ENCODE results near the gene ESPL1. TPM values are rescaled to one million over a fixed set of nuclear protein-coding genes. Genes with fewer than 3 reads are reported as not detected.

ESPL1 gene
- total and polyA plus RNA-seq, 4 donors: 0.77 to 6.7 (median 1.5) TPM

- TF ChIP-seq, protein P1, sequence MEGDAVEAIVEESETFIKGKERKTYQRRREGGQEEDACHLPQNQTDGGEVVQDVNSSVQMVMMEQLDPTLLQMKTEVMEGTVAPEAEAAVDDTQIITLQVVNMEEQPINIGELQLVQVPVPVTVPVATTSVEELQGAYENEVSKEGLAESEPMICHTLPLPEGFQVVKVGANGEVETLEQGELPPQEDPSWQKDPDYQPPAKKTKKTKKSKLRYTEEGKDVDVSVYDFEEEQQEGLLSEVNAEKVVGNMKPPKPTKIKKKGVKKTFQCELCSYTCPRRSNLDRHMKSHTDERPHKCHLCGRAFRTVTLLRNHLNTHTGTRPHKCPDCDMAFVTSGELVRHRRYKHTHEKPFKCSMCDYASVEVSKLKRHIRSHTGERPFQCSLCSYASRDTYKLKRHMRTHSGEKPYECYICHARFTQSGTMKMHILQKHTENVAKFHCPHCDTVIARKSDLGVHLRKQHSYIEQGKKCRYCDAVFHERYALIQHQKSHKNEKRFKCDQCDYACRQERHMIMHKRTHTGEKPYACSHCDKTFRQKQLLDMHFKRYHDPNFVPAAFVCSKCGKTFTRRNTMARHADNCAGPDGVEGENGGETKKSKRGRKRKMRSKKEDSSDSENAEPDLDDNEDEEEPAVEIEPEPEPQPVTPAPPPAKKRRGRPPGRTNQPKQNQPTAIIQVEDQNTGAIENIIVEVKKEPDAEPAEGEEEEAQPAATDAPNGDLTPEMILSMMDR (IDR thresholded peaks at IDR 0.05; ENCODE audit: control extremely low read depth, extremely low read depth): no peak
- DNase-seq (peak in 1 of 3 donors; percentile 34), ATAC-seq (ENCODE audit: insufficient read depth, low FRiP score) (peak; percentile 3)
- Histone ChIP-seq H3K9ac (ENCODE audit: insufficient read depth in 1 of 2, low read length in 2 of 2) (peak overlapping the region; percentile 61 to 63), H3K9me3 (ENCODE audit: control insufficient read depth in 4 of 4, insufficient read depth in 3 of 4, low read length in 3 of 4) (no peaks in the 10 kb centered on the region), H3K27me3 (ENCODE audit: control insufficient read depth in 3 of 3, insufficient read depth in 3 of 3, low read length in 2 of 3) (no peaks in the 10 kb centered on the region), H3K27ac (ENCODE audit: low read depth in 1 of 2, low read length in 1 of 2) (peak overlapping the region; percentile 89 to 93), H3K4me1 (ENCODE audit: control insufficient read depth in 5 of 5, insufficient read depth in 5 of 5, low read length in 5 of 5) (peaks cover 0 to 18% (median 9%) of the 10 kb centered on the region in 5 donors), H3K4me3 (peak overlapping the region; percentile 98), H3K36me3 (ENCODE audit: control insufficient read depth in 4 of 4, insufficient read depth in 4 of 4, low read length in 4 of 4) (peaks cover 0 to 15% (median 9%) of the 10 kb centered on the region in 4 donors)
- 8 to 11% methylated on average over 19 of the region's 19 CpGs for WGBS, 2 donors
Measured at GRCh38 chr12:53252349-53252916, 15.7 kb upstream of the ESPL1 start.

- no peak for DNase-seq
- no peak overlapping the region for H3K4me3 ChIP-seq
- TF ChIP-seq, protein P1 (IDR thresholded peaks at IDR 0.05; ENCODE audit: control extremely low read depth, extremely low read depth): no peak
- H3K4me1 ChIP-seq (ENCODE audit: control insufficient read depth in 5 of 5, insufficient read depth in 5 of 5, low read length in 5 of 5): peaks cover 0 to 18% (median 9%) of the 10 kb centered on the region in 5 donors
- peak overlapping the region in 1 of 2 donors; percentile 61 for H3K9ac ChIP-seq (ENCODE audit: insufficient read depth in 1 of 2, low read length in 2 of 2)
- peaks cover 0 to 15% (median 9%) of the 10 kb centered on the region in 4 donors for H3K36me3 ChIP-seq (ENCODE audit: control insufficient read depth in 4 of 4, insufficient read depth in 4 of 4, low read length in 4 of 4)
- H3K27ac ChIP-seq (ENCODE audit: low read depth in 1 of 2, low read length in 1 of 2): no peak overlapping the region
- no peak for ATAC-seq (ENCODE audit: insufficient read depth, low FRiP score)
- 94 to 95% methylated on average over 13 of the region's 13 CpGs for WGBS, 2 donors
- H3K27me3 ChIP-seq (ENCODE audit: control insufficient read depth in 3 of 3, insufficient read depth in 3 of 3, low read length in 2 of 3): no peaks in the 10 kb centered on the region
- no peaks in the 10 kb centered on the region for H3K9me3 ChIP-seq (ENCODE audit: control insufficient read depth in 4 of 4, insufficient read depth in 3 of 4, low read length in 3 of 4)
Measured at GRCh38 chr12:53253298-53253697, 14.8 kb upstream of the ESPL1 start.

DNA sequence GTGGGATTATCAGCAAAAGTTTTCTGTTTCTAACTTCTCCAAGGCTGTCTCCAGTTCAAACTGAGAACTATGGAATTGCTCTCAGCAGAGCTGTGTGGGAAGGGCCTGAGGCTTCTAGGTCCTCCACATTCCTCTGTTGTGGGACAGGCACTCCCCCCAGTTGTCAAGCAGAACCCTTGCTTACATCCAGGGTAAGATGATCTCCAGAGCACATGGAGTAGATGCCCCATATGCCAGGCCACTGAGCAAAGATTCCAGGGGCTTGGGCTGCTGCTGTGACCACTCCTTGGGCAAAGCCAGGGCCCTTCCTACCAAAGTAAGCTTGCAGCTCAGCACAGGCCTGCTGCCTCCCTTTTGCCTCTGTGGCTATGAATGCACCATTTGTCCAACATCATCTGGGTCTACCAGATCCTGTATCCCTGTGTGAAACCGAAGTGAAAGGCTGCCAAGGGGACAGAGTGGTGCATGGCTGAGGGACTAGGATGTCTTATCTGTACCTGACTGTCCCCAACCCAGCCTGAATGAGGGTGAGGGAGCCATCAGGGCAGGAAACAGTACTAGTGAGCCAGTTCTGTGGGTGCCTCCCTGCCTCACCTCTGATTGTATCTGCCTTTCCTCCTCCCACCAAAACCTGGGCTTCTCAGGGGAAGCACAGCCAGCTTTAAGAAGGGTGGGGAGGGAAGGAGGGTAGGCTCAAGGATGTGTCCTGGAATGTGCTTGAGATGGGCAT, 13.1 kb upstream of the ESPL1 start:
- Histone ChIP-seq H3K4me3 (no peak overlapping the region), H3K27ac (ENCODE audit: low read depth in 1 of 2, low read length in 1 of 2) (no peak overlapping the region), H3K4me1 (ENCODE audit: control insufficient read depth in 5 of 5, insufficient read depth in 5 of 5, low read length in 5 of 5) (peaks cover 0 to 20% (median 9%) of the 10 kb centered on the region in 5 donors), H3K27me3 (ENCODE audit: control insufficient read depth in 3 of 3, insufficient read depth in 3 of 3, low read length in 2 of 3) (no peaks in the 10 kb centered on the region), H3K9ac (ENCODE audit: insufficient read depth in 1 of 2, low read length in 2 of 2) (no peak overlapping the region), H3K36me3 (ENCODE audit: control insufficient read depth in 4 of 4, insufficient read depth in 4 of 4, low read length in 4 of 4) (peaks cover 0 to 15% (median 9%) of the 10 kb centered on the region in 4 donors), H3K9me3 (ENCODE audit: control insufficient read depth in 4 of 4, insufficient read depth in 3 of 4, low read length in 3 of 4) (no peaks in the 10 kb centered on the region)
- DNase-seq (no peak), ATAC-seq (ENCODE audit: insufficient read depth, low FRiP score) (no peak)
- 86 to 94% methylated on average over 1 of the region's 1 CpG for WGBS, 2 donors
- TF ChIP-seq, protein P1 (IDR thresholded peaks at IDR 0.05; ENCODE audit: control extremely low read depth, extremely low read depth): no peak

Measured in lung (tissue), 12 donors.